Measurements from ENCODE around the gene SPAG8.

- TF ChIP-seq ZNF384 (IDR thresholded peaks at IDR 0.05) (no peak), BHLHE40 (IDR thresholded peaks at IDR 0.05; ENCODE audit: borderline replicate concordance) (no peak), FOXK2 (IDR thresholded peaks at IDR 0.05) (no peak), ARNT (IDR thresholded peaks at IDR 0.05) (no peak), TARDBP (IDR thresholded peaks at IDR 0.05) (no peak)
These were observed 10.9 kb upstream of the SPAG8 start for GRCh38 chr9:35822926-35823325.

All from HEK293T (cell line).